ENCODE results near the gene IL32.

- TF ChIP-seq CTCF (IDR thresholded peaks at IDR 0.05) (no peak), POLR2A (IDR thresholded peaks at IDR 0.05) (peak; percentile 83)
Measured at GRCh38 chr16:3065069-3065741, at the start of gene IL32.
